GM21367 (cell line): ENCODE data around the gene COQ9.
"Not testable (repeated sequence)": the region's sequence is repeated elsewhere in the genome, so short reads cannot be mapped to it uniquely, and the experiment has no call there.

Experiments
- ATAC-seq: cut with Tn5 transposase; IDR thresholded peaks from one replicate; pipeline ENCODE4 v1.9.1; 2021; ENCODE audit not compliant: unreplicated experiment

COQ9 gene

DNA sequence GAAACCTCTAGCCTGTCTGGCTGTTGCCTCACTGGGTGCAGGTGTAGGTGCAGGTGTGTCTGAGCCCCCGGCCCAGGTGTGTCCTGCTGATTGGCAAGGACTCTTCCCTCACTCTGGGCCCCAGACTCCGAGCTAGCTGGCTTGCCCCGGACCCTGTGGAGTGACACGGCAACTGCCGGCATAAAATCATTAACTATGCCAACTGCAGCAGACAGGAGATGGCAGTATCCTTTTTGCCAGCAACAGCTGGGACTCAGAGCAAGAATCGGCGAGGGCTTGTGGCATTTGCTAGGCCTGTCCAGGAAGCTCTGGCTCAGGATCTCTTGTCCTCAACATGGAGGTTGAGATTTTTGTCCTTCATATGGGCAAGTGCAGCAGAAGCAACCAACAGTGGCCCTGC is 20.9 kb upstream of the COQ9 start:
- ATAC-seq = no peak

DNA sequence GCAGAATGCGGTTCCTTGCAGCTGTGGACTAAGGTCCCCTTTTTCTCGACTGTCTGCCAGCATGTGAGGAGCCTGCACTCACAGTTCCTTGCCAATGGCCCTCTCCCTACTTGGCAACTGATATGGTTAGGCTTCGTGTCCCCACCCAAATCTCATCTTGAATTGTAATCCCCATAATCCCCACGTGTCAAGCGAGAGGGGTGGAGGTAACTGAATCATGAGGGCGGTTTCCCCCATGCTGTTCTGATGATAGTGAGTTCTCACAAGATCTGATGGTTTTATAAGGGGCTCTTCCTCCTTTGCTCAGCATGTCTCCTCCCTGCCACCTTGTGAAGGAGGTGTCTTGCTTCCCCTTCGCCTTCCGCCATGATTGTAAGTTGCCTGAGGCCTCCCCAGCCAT is 20.0 kb upstream of the COQ9 start:
- ATAC-seq = no peak

DNA sequence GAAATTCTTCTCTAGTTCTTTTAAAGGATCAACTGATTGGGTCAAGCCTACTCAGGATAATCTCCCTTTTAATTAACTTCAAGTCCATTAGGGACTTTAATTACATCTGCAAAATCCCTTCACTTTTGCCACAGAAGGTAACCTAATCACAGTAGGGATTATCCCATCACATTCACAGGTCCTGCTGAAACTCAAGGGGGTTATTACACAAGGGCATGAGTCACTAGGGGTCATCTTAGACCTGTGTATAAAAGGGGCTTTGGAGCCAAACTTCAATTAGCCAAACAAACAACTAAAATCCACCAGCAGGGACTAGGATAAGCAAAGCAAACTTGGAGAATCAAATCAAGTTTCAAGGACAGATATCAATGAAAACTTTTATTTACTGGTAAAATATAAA is 19.5 kb upstream of the COQ9 start:
- ATAC-seq = no peak

DNA sequence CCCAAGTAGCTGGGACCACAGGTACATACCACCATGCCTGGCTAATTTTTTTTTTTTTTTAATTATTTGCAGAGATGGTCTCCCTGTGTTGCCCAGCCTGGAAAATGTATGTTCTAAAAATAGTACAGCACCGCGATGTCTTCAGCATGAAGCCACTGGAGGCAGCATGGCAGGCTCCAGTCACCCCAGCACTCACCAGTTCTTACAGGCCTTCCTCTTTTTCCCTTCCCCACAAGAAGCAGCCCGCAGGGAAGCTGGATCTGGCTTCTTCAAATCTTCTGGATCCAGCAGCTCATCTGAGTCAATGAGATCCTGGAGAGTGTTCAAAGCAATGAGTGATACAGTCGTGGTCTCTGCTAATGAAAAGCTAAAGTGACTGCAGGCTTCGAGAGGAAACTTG is 16.3 kb upstream of the COQ9 start:
- ATAC-seq = no peak

- no peak for ATAC-seq
Measured at GRCh38 chr16:57432505-57432904, 14.8 kb upstream of the COQ9 start.

DNA sequence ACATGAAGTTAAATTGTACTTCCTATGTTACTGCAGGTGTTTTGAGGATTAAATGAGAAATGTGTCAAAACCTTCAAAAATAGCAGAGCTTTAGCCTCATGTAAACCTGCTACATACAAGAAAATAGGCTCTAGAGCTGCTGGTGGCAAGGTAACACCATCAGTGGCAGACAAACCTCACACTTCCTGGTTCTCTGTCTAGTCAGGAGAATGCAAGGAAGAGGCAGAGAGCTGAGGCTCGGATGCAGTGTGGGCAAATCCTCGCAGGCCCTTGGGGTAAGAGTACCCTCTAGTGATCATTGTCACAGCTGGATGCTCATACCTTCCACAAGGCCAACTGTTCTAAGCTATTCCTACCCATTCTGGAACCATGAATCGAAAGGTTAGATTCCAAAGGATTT is 14.3 kb upstream of the COQ9 start:
- no peak for ATAC-seq

GRCh38 chr16:57434003-57434402 is 13.3 kb upstream of the COQ9 start:
- no peak for ATAC-seq

DNA sequence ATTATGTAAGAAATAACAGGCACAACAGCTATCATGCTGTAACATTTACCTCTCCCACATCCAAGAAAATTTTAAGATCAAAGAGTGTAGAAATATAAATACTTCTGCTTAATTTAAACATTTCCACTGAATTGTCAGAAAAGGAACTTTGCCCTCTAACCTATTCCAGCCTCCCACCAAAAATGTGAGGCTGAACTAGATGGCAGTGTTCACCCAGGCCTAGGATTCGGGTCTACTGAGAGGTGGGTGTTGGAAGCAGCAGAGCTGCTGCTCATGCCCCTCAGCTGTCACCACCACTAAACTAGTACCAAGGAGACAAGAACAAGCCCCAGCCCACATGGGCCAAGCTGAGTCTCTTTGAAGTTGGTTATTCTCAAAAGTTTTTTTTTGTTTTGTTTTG is 11.4 kb upstream of the COQ9 start:
- no peak for ATAC-seq

GRCh38 chr16:57439947-57440346 is 7.3 kb upstream of the COQ9 start:
- ATAC-seq = not testable (repeated sequence)

DNA sequence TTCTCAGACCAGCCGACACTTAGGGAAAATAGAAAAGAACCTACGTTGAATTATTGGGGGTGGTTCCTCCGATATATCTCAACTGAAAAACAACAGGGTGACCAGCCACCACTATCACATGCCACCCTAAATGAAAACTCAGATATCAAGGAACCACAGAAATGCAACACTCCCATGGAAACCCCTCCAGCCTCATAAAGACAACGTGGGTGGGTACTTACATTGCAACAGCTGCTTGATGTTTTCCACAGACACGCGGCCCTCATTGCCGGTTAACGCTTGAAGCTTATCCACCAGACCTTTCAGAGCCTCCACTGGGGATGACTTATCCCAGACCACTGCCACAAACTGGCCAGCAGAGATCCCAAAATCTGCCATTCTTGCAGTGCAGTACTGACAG is 6.7 kb upstream of the COQ9 start:
- ATAC-seq = not testable (repeated sequence)

GRCh38 chr16:57444711-57445110 is 2.6 kb upstream of the COQ9 start:
- no peak for ATAC-seq

DNA sequence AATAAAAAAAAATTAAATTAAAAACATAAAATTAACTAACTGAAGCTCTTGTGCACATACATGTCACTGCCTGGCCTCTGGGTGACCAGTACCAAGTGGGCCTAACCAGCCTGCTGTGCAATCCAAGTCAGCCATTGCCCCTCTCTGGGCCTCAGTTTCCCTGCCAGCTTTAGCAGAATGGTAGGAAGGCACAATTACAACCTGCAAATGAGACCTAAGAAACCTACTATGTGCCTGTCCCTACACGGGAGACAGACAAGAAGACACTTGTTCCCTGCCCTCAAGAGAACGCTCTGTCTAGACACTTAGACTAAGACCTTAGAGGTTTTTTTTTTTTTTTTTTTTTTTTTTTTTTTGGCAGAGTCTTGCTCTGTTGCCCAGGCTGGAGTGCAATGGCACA is 1.8 kb upstream of the COQ9 start:
- ATAC-seq = no peak

GRCh38 chr16:57446531-57447185 is 621 bp upstream of the COQ9 start:
- no peak for ATAC-seq

DNA sequence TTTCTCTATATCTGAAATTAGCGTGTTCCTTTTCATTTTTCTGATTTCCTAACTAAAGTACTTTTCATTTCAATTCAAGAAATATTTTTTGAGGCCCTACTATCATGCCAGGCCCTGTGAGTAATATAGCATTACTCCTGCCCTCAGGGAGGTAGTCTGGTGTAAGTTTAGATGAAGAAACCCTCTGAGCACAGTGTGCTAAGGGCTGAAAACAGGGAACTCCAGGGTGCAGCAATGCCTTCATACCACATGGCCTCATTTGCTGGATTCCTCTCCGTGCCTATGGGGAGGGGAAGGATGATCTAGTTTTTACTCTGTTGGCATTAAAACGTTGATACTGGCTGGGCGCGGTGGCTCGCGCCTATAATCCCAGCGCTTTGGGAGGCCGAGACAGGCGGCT is 4.7 kb downstream of the COQ9 start:
- ATAC-seq = no peak

DNA sequence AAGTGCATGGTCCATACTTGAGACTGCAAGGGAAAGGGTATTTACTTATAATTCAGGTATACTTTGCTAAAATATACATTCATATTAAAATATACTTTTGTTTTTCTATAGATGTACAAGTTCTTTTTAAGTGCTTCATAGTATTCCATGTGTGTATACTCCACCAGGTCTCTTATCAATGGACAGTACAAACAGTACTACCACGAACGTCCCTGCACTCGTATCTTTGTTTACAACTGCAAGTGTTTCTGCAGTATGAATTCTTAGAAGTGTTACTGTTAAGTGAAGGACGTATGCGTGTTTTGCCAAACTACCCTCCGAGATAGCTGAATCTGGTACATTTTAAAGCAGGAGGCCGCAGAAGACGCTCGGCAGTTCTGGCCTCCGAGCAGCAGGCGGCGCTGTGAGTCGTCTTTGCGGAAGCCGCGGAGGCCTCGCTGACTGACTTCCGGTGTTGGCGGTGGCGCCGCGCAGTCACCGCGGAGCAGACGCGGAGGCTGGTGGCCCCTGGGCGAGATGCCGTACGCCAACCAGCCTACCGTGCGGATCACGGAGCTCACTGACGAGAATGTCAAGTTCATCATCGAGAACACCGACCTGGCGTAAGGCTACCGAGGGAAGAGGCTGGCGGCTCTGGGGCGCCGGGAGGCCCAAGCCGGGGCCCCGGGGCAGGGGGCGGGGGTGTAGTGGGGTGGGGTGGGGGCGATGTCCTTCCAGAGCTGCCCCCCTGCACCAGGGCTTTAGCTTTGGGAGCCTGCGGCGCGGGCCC is 15.1 kb downstream of the COQ9 start, which contains the start of gene POLR2C:
TSS of gene POLR2C (plus strand) at position 471 of the 769 bp plus-strand sequence. CDS start at position 517, 46 bp downstream.
- peak; percentile 81 for ATAC-seq

DNA sequence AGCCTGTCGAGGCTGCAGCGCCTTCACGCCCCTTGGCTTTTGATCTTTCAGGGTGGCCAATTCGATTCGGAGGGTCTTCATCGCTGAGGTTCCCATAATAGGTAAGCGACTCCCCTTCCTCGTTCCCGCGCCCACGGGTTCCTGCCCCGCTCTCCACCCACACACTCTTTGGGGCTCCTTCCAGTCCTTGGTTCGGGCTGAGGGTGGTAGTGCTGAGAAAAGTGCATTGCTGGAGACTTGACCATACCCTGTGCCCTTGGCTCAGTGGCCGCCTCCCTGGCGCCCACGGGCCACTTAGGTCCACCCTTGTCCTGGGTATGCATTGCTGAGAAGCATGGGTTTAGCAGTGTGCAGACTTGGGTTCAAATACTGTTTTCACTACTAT is 15.7 kb downstream of the COQ9 start:
- ATAC-seq = no peak

DNA sequence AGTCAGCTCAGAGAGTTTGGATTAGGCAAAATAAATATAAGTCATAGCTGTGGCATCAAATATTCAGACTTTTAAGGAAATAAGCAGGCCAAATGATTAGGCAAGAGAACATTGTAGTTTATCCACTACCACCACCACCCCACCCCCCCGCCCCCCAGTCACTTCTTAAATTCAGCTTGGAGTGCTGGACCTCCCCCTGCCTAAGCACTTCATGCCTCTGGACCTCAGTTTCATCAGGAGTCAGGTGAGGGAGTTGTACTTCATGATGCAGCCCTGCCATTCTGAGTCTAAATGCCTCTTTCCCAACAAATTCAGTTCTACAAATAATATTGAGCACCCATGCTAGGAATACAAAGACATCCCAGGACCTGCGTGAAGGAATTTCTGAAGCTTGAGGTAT is 17.2 kb downstream of the COQ9 start:
- no peak for ATAC-seq

- no peak for ATAC-seq
Measured at GRCh38 chr16:57468346-57468745, 21.1 kb downstream of the COQ9 start.

DNA sequence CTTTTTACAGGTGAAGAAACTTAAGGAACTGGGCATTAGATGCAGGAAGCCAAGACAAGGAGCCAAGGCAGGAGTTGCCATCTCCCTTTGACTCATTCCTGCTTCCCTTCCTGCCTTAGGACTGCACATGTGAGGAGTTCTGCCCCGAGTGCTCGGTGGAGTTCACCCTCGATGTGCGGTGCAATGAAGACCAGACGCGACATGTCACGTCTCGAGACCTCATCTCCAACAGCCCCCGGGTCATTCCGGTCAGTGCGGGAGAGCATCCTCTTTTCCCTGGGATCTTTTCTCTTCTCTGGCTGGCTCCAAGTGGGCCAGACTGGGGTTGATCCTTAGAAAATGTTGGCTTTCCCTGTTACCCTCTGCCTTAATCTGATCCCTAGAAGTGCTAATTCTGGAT is 21.8 kb downstream of the COQ9 start:
- no peak for ATAC-seq

GRCh38 chr16:57469917-57470470 is 22.7 kb downstream of the COQ9 start:
- ATAC-seq = no peak

- ATAC-seq = no peak
Measured at GRCh38 chr16:57470711-57471110, 23.4 kb downstream of the COQ9 start.

GRCh38 chr16:57471209-57471608 is 23.9 kb downstream of the COQ9 start:
- no peak for ATAC-seq
